Measurements from ENCODE around the gene SCAPER.

The SCAPER gene

DNA sequence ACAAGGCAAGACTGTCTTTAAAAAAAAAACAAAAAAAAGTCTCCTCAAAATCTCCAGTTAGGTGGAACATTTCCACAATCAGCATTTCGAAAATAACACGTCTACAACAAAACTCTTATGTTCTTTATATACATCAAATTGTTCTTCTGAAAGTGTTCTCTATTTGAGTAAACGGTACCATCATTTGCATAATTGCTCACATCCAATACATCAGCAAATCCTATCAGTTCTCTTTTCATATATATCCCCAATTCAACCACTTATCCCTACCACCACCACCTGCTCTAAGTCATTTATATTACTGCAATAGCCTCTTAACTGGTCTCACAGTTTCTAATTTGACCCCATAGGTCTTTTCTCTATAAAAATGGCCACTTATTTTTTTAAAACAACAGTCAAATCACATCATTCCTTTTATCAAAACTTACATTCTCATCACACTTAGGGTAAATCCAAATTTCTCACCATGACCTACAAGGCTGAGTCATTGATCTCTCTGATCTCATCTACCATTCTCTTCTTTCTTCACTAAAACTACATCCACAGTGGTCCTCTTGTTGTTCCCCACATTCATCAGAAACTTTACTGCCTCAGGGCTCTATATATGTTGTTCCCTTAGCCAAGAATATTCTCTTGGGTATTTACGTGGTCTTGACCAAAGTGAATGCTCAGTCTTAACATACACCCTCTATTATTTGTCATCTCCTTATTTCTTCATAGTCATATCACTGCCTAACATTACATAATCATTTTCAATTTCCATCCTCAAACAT is 237.0 kb downstream of the SCAPER start:
- DNase-seq: no peak

DNA sequence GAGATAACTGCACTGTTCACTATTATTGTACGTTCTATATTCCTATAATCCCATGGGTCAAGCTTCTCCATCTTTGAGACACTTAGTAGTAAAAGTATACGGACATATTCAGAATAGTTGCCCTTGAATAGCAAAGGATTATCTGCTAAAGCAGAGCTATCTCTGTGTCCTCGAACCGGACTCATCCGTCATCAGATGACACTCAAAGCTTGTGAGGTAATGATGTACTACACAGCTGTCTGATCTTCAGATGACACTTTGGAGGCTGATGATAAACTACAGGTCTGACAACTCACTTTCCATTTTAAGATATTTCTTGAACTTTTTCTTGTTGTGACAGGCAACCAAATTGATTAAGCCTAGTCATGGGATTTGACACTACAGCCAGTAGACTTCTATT is 240.2 kb downstream of the SCAPER start:
- no peak for DNase-seq

- no peak for DNase-seq
Observed at GRCh38 chr15:76664411-76664810, 240.7 kb downstream of the SCAPER start.

- DNase-seq: no peak
Observed at GRCh38 chr15:76663529-76663928, 241.6 kb downstream of the SCAPER start.

- no peak for DNase-seq
Observed at GRCh38 chr15:76648732-76649444, 256.3 kb downstream of the SCAPER start.

DNA sequence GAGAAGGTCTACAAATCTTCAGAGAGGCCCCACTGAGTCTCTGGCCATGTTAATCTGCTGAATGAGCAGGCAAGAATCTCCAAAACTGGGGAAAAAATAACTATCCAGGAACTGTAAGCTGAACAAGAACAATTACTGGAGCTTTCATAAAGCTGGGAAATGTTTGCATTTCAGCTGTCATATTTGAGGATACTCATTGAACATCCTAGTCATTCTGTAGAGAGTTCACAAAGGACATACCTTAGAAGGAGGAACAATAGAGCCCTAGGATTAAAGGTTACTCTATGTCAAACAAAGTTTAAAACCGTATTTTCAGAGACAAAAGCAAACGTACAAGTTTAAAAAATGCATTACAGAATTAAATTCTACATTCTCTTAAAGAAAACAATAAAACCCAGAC is 257.5 kb downstream of the SCAPER start:
- no peak for DNase-seq

DNA sequence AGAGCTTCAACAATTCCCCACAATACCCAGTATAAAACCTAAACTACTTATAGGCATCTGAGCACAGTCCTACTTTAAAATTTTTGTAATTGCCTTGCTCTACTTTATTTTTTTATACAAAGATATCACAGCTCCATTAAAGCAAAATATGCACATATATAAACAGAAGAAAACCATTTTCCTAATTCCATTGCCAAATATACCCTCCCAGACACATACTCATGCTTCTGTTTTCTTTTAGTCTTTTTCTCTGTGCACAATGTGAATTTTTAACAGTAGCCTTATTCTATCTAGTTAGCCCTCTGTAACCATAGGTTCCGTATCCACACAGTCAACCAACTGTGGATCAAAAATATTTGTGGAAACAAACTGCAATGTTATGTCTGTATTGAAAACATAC is 260.5 kb downstream of the SCAPER start:
- no peak for DNase-seq

DNA sequence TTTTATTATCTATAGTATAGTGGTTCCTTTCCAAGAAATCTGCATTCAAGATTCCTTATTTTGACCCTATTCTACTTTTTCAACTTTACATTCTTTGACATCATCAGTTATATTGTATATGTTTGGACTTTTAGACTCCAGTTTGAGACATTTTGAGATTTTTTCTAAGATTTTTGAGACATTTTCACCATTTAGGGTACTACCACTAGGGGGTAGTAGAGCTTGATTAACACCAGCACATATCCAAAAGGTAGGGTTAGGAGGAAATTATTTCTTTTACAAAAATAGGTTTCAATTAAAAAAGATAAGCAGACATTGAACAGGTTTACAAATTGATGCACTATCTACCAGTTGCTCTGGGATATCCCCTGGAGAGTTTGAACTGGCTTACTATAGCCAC is 262.5 kb downstream of the SCAPER start:
- no peak for DNase-seq

DNA sequence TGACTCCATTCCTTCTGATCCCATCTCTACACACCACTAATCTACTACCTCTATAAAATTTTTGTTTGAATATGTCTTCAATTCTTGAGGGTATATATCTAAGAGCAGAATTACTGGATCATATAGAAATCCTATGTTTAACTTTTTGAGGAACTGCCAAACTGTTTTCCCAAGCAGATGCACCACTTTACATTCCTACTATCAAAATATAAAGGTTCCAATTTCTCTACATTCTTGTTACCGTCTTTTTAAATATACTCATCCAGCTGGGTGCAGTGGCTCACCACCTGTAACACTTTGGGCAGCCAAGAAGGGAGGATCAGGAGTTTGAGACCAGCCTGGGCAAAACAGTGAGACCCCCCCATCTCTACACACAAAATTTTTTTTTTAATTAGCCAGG is 268.0 kb downstream of the SCAPER start:
- no peak for DNase-seq

DNA sequence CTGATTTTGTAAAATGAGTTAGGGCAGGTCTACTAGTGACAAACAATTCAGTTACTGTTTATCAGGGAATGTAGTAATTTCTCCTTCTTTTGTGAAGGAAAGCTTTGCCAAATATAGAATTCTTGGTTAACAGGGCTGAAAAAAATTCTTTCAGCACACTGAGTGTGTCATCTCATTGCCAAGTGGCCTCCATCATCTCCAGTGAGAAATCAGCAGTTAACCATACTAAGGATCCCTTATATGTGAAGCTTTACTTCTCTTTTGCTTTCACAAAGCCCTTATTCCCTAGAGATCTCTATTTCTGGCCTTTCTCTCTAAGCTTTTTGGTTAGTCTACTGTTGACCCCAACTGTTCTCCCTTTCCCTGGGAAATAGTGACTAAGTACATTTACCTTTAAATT is 269.1 kb downstream of the SCAPER start:
- no peak for DNase-seq

GRCh38 chr15:76626611-76627010 is 278.5 kb downstream of the SCAPER start:
- DNase-seq: no peak

DNA sequence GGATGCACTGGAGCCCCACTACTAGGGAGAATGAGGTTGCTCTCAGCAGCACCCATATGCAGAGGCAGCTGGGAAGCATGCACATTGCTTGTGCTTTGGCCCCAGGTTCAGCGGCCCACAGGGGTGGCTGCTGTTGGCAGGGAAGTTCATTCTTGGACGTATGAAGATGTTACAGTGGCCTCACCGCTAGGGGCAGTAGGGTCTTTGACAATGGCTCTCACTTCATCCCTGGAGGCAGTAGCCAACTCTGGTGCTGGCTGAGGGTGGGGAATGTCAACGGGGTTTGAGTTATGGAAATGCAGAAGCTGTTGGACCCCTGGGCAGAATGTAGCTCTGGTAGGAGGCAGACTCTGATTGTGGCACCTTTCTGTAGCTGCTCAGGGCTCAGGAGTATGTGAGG is 279.9 kb downstream of the SCAPER start:
- DNase-seq: no peak

- no peak for DNase-seq
Observed at GRCh38 chr15:76614725-76615124, 290.4 kb downstream of the SCAPER start.

DNA sequence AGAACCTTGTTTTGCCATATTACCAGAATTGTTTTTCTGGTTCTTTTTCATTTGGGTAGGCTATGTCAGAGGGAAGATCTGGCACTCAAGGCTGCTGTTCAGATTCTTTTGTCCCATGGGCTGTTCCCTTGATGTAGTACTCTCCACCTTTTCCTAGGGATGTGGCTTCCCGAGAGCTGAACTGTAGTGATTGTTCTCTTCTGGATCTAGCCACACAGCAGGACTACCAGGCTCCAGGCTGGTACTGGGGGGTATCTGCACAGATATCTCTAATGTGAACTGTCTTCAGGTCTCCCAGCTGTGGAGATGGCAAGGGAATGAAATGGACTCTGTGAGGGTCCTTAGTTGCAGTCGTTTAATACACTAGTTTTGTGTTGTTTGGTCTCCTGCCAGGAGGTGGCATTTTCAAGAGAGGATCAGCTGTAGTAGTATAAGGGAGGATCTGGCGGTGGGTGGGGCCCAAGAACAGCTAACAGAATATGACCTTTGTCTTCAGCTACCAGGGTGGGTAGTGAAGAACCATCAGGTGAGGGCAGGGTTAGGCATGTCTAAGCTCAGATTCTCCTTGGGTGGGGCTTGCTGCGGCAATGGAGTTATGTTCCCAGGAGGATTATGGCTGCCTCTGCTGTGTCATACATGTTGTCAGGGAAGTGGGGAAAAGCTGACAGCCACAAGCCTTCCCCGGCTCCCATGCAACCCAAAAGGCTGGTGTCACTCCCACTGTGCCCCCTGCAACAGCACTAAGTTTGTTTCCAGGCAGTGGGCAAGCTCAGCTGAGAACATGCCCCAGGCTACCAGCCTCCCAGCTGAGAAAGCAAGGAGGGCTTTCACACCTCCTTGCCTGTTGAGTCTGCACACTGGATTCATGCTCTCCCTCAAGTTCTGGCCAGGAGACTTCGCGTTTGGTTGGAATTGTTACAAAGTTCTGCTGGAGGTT is 316.1 kb downstream of the SCAPER start:
- DNase-seq: no peak

DNA sequence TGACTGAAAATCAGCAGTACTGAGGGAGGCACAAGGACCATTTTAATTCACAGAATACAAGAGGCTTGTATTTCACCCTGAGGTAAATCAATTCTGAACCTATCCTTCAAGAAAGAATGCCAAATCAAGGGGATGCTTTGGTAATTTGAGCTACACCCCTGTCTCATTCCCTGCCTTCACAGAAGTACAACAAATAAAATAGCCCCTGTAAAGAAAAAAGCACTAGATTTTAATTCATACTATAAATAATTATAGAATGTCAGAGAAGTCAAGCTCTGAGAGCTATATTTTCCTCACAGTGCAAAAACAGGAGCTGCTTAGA is 319.6 kb downstream of the SCAPER start:
- no peak for DNase-seq

DNA sequence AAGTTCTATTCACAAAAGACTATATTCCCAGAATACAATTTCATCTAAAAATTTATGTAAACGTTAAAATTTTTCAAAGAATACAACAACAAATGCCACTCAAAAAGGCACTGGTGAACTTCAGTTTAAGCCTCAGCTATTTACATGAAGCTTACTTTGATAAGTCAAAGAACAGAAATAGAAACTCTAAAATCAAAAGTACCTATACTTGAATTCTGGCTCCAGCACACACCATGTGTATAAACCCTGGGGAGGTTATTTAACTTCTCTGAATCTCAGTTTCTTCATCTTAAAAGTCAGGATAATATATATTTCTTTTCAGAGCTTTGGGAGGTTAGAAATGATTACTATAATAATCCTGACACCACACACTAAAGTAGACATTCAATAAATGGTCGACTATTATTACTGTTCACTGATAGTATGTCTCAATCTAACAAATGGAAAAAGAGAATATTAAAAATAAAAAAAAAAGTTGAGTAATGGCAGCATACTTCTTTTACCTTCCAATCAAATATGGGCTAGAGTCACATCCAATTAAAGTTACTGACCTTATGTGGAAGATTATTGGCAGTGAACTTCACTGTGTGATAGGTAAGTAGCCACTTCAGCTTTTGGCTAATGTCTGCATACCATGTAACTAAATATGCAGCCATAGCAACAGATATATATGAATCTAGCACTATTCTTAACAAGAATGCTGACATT is 320.1 kb downstream of the SCAPER start:
- DNase-seq: no peak

DNA sequence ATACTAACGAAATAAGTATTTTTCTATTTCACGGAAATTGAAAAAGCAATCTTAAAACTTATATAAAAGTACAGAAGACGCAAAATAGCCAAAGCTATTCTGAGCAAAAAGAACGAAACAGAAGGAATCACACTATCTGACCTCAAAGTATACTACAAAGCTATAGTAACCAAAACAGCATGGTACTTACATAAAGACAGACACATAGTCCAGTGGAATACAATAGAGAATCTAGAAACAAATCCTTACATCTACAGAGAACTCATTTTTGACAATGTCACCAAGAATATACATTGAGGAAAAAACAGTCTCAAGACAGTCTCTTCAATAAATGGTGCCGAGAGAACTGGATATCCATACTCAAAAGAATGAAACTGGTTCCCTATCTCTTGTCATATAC is 322.6 kb downstream of the SCAPER start:
- DNase-seq: no peak

GRCh38 chr15:76577879-76578512 is 327.1 kb downstream of the SCAPER start:
- no peak for DNase-seq

DNA sequence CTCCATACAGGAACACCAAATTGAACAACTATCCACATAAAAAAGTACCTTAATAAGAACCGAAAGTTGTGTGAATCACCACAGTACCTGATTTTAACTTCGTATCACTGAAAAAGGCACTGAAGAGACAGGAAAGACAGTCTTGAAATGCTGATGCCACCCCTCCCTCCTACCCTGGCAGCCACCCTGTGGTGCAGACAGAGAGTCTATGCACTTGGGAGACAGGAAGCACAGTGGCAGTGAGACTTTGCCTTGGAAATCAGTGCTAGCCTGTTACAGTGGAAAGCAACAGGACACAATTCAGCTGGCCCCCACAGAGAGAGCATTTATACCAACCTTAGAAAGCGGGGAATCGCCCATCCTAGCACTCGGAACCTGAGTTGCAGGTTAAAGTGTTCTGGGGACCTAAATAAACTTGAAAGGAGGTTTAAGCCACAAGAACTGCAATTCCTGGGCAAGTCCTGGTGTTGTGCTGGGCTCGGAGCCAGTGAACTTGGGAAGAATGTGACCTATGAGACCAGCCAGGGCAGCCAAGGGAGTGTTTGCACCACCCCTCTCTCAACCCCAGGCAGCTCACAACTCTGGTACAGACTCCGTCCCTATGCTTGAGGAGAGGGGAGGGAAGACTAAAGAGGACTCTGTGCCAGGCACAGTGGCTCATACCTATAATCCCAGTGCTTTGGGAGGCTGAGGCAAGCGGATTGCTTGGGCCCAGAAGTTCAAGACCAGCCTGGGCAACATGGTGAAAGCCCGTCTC is 328.4 kb downstream of the SCAPER start:
- no peak for DNase-seq

GRCh38 chr15:76575679-76576078 is 329.5 kb downstream of the SCAPER start:
- no peak for DNase-seq

DNA sequence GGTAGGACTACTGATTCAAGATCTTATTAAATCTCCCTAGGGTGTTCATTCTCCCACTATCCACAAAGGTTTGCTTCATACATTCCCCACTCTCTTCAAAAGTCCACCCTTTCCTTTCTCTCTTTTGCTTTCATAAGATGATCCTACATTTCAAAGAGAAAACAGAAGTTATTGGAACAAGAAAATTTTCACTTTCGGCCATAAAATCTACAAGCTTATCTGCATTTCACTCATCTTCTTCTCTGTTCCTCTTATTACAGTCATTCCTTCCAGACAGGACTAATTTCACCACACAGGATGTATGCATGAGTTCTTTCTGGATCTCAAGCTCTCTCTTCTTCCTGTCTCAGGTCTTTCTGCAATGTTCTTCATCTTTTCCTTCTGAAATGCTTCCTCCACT is 329.9 kb downstream of the SCAPER start:
- DNase-seq: no peak

GRCh38 chr15:76572983-76573314 is 332.2 kb downstream of the SCAPER start:
- no peak for DNase-seq

Measured in NK-92 treated with Interleukin-12 subunit alpha and Interleukin-12 subunit beta, amount 100 ng/mL, for 24 hours (cell line).